ENCODE data around the gene MYLK.

DNA sequence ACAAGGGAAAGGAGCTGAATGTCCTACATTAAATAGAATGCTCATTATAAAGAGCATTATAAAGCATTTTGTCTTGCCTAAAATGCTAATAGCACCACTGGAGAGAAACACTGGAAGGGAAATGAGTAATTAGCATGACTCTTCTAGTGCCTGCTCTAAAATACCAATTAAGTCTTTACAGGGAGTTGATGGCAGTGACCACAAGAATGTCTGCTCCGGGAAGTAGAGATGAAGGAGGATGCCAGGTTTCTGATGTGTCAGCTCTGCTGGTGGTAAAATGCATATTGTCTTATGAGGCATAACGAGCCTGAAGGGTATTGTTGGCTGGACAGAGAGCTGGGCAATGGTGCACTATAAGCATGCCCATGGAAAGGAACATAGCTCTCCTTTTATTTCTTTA lies 49.5 kb downstream of the MYLK start:
- no peak for TF ChIP-seq CTCF (IDR thresholded peaks at IDR 0.05)
- no peak for TF ChIP-seq POLR2A (IDR thresholded peaks at IDR 0.05)
